Measurements from ENCODE around the gene ASPN.

Gene ASPN

GRCh38 chr9:92482329-92482728 lies at the start of gene ASPN:
Gene ASPN, minus strand, starts transcription at chr9:92482506.
- no peak for DNase-seq

GRCh38 chr9:92530893-92531292 lies 48.6 kb upstream of the ASPN start:
- no peak for DNase-seq

- no peak for DNase-seq
These were observed 46.8 kb upstream of the ASPN start for GRCh38 chr9:92529124-92529523.

GRCh38 chr9:92528522-92528849 lies 46.2 kb upstream of the ASPN start:
- no peak for DNase-seq

GRCh38 chr9:92527832-92528521 lies 45.7 kb upstream of the ASPN start:
- no peak for DNase-seq

- no peak for DNase-seq
These were observed 45.1 kb upstream of the ASPN start for GRCh38 chr9:92527291-92527828.

- DNase-seq: no peak
These were observed 43.0 kb upstream of the ASPN start for GRCh38 chr9:92525306-92525705.

GRCh38 chr9:92524881-92525280 lies 42.6 kb upstream of the ASPN start:
- no peak for DNase-seq

GRCh38 chr9:92522983-92523970 lies 41.0 kb upstream of the ASPN start:
- DNase-seq: no peak

GRCh38 chr9:92520837-92521236 lies 38.5 kb upstream of the ASPN start:
- DNase-seq: no peak

- DNase-seq: no peak
These were observed 35.9 kb upstream of the ASPN start for GRCh38 chr9:92518199-92518598.

- no peak for DNase-seq
These were observed 34.7 kb upstream of the ASPN start for GRCh38 chr9:92517046-92517445.

GRCh38 chr9:92516521-92516920 lies 34.2 kb upstream of the ASPN start:
- no peak for DNase-seq

- DNase-seq: no peak
These were observed 32.3 kb upstream of the ASPN start for GRCh38 chr9:92514635-92515034.

GRCh38 chr9:92513349-92513748 lies 31.0 kb upstream of the ASPN start:
- no peak for DNase-seq

GRCh38 chr9:92512622-92513021 lies 30.3 kb upstream of the ASPN start:
- DNase-seq: no peak

- DNase-seq: no peak
These were observed 28.4 kb upstream of the ASPN start for GRCh38 chr9:92510747-92511146.

GRCh38 chr9:92509050-92509449 lies 26.7 kb upstream of the ASPN start:
- no peak for DNase-seq

GRCh38 chr9:92508018-92508820 lies 25.9 kb upstream of the ASPN start:
- DNase-seq: no peak

GRCh38 chr9:92507496-92507895 lies 25.2 kb upstream of the ASPN start:
- no peak for DNase-seq

- no peak for DNase-seq
These were observed 24.7 kb upstream of the ASPN start for GRCh38 chr9:92507005-92507404.

- no peak for DNase-seq
These were observed 24.0 kb upstream of the ASPN start for GRCh38 chr9:92506184-92506857.

- no peak for DNase-seq
These were observed 22.6 kb upstream of the ASPN start for GRCh38 chr9:92504881-92505280.
